B cell (primary cell): ENCODE results near the gene TNIP1. TPM values are rescaled to one million over a fixed set of nuclear protein-coding genes. Genes with fewer than 3 reads are reported as not detected.

Experiments
- ATAC-seq: fragments of 200-7000 bp; cut with Tn5 transposase; one replicate; pipeline ENCODE4 v1.10.0; 2021; ENCODE audit warnings: low read depth, mild to moderate bottlenecking, moderate number of reproducible peaks, moderate library complexity
- CTCF ChIA-PET: fragments of 350-600 bp; sonication (Branson Sonifier 250); formaldehyde crosslinking; loops from one replicate; lab custom pipeline; 2021; ENCODE audit warnings: antibody characterized with exemption, inconsistent platforms; lab: Charles Lee
- POLR2A ChIA-PET: fragments of 350-600 bp; sonication (Branson Sonifier 250); formaldehyde crosslinking; loops from one replicate; lab custom pipeline; 2021; ENCODE audit warnings: antibody characterized with exemption; lab: Charles Lee
- DNase-seq: peaks from one replicate; pipeline ENCODE4 v3.0.0; 2013
- H2AFZ ChIP-seq: 2 replicates; pipeline ENCODE4 v1.6.1; 2012; ENCODE audit warnings: mild to moderate bottlenecking, low read depth, low read length; ENCODE audit not compliant: insufficient read depth, poor library complexity, severe bottlenecking
- H3K27ac ChIP-seq, 2 donors: 1 replicate in 1 of 2; 2 replicates in 1 of 2; pipeline ENCODE4 v1.5.1; 2012 to 2013; ENCODE audit warnings: low read length in 2 of 2, mild to moderate bottlenecking in 2 of 2, moderate library complexity in 1 of 2
- H3K27me3 ChIP-seq, 4 experiments: fragments of 200-600 bp in 1 of 4; sonication (generic) in 1 of 4; replicated peaks in 1 of 4; 1 replicate in 2 of 4; 2 replicates in 2 of 4; pipeline versions ENCODE4 v1.6.1 to v1.7.0; 2013 to 2016; ENCODE audit warnings: low read length in 3 of 4, mild to moderate bottlenecking in 2 of 4, mixed read lengths in 1 of 4, moderate library complexity in 1 of 4; ENCODE audit not compliant: insufficient read depth in 4 of 4, control insufficient read depth in 3 of 4; ENCODE audit errors: control extremely low read depth in 1 of 4
- H3K36me3 ChIP-seq, 2 experiments: replicated peaks in 1 of 2; 1 replicate in 1 of 2; 2 replicates in 1 of 2; pipeline versions ENCODE4 v1.6.1 to v1.7.1; 2013; ENCODE audit warnings: low read length in 1 of 2; ENCODE audit not compliant: insufficient read depth in 2 of 2, control insufficient read depth in 1 of 2; ENCODE audit errors: control extremely low read depth in 1 of 2, extremely low read depth in 1 of 2
- H3K4me1 ChIP-seq, 2 donors: fragments of 200-600 bp in 1 of 2; sonication (generic) in 1 of 2; 1 replicate in 1 of 2; 2 replicates in 1 of 2; pipeline versions ENCODE4 v1.5.1 to v1.6.1; 2013 to 2017; ENCODE audit warnings: low read length in 2 of 2; ENCODE audit not compliant: control insufficient read depth in 2 of 2, insufficient read depth in 2 of 2
- H3K4me2 ChIP-seq: replicated peaks from 2 replicates; pipeline ENCODE3; 2012; ENCODE audit warnings: mild to moderate bottlenecking, low read depth, low read length; ENCODE audit not compliant: poor library complexity, severe bottlenecking
- H3K4me3 ChIP-seq, 5 experiments: fragments of 200-600 bp in 1 of 5; sonication (generic) in 1 of 5; 1 replicate in 3 of 5; 2 replicates in 2 of 5; pipeline versions ENCODE4 v1.5.1 to v1.7.0; 2011 to 2016; ENCODE audit warnings: low read length in 4 of 5, mild to moderate bottlenecking in 4 of 5, low read depth in 2 of 5, control low read depth in 1 of 5, moderate library complexity in 1 of 5; ENCODE audit not compliant: insufficient read depth in 1 of 5; ENCODE audit errors: control extremely low read depth in 1 of 5, extremely low read depth in 1 of 5
- H3K79me2 ChIP-seq: fragments of 200-600 bp; sonication (generic); one replicate; pipeline ENCODE4 v1.6.0; 2016; ENCODE audit warnings: low read length; ENCODE audit not compliant: control insufficient read depth, insufficient read depth
- H3K9ac ChIP-seq: fragments of 200-600 bp; sonication (generic); 2 replicates; pipeline ENCODE4 v1.6.1; 2017; ENCODE audit warnings: mild to moderate bottlenecking, low read length, moderate library complexity
- H3K9me3 ChIP-seq, 3 donors: one replicate each; pipeline versions ENCODE4 v1.6.1 to v1.7.1; 2013; ENCODE audit warnings: low read length in 2 of 3; ENCODE audit not compliant: control insufficient read depth in 2 of 3, insufficient read depth in 1 of 3; ENCODE audit errors: control extremely low read depth in 1 of 3
- H4K20me1 ChIP-seq: 2 replicates; pipeline ENCODE4 v1.6.0; 2012; ENCODE audit warnings: mild to moderate bottlenecking, low read length; ENCODE audit not compliant: insufficient read depth, control insufficient read depth, poor library complexity, severe bottlenecking
- H3K27ac Mint-ChIP-seq: one replicate; pipeline ENCODE4 v1.8.0; 2021; ENCODE audit warnings: mixed read lengths
- H3K27me3 Mint-ChIP-seq: one replicate; pipeline ENCODE4 v1.8.0; 2021; ENCODE audit warnings: mixed read lengths
- H3K4me1 Mint-ChIP-seq: one replicate; pipeline ENCODE4 v1.8.0; 2021; ENCODE audit warnings: mixed read lengths
- H3K4me3 Mint-ChIP-seq: one replicate; pipeline ENCODE4 v1.8.0; 2021; ENCODE audit warnings: mixed read lengths
- H3K9me3 Mint-ChIP-seq: one replicate; pipeline ENCODE4 v1.8.0; 2022; ENCODE audit warnings: mixed read lengths; ENCODE audit not compliant: insufficient read depth
- EZH2 ChIP-seq: IDR thresholded peaks from 2 replicates; pipeline ENCODE4 v1.6.1; 2012; ENCODE audit warnings: borderline replicate concordance, low read depth, mild to moderate bottlenecking, moderate library complexity, low read length; ENCODE audit not compliant: insufficient read depth, poor library complexity, severe bottlenecking
- WGBS: methylation state at CpG from one replicate; pipeline ENCODE4 v1.1.5; 2013; ENCODE audit warnings: missing lambda C conversion rate; ENCODE audit not compliant: insufficient coverage; 5-methylcytosine and 5-hydroxymethylcytosine counted together
- intact Hi-C: fragments of 100-400 bp; cut with micrococcal nuclease; formaldehyde crosslinking; loops from one replicate; pipeline ENCODE4 v1.10.0; 2022
- polyA plus RNA-seq: library from polyadenylated mRNA; depleted of rRNA; stranded (reverse); fragments of >200 nt; gene quantifications from 2 replicates; pipeline ENCODE4 v1.2.3, GENCODE V29; 2012
- total RNA-seq, 2 donors: library from RNA; stranded (reverse); fragments of 120-200 nt in 1 of 2; gene quantifications; 1 replicate in 1 of 2; 2 replicates in 1 of 2; pipeline versions ENCODE4 v1.2.3 to v1.2.4, GENCODE V29; 2013 to 2022
- TF ChIP-seq, protein P1 (sequence below): fragments of 200-600 bp; IDR thresholded peaks from one replicate; pipeline ENCODE4 v1.8.0; 2022; ENCODE audit warnings: antibody characterized with exemption, mild to moderate bottlenecking

The TNIP1 gene
- total and polyA plus RNA-seq, 2 donors (not counting 1 experiment from before 2014, with no cell fraction given), result 108 to 294 TPM

DNA sequence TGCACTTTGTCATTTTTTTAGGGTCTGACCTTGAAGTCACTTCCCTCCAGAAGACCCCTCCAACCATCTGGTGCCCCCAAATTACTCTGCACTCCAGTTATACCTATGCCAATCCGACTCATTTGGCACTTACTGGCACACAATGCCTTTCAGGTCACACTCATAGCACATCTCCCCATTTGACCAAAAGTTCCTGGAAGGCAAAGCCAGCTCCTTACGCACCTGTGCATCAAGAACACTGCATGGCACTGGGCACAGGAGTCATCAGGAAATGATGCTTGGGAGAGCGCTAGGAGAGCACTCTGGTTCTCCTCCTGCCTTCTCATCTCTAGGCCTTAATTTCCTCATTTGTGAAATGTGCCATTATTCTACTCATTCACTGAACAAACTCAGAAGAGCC lies 2.9 kb downstream of the TNIP1 start:
- peak overlapping the region in 1 of 2 donors; percentile 100 for H3K27ac ChIP-seq
- ChIA-PET POLR2A (interaction anchor here (0.8 to 1.2 kb wide), 3 partner anchors 8 to 63 kb away, joined by 3 to 6 read pairs (median 3); no protein-coding TSS in a partner anchor), CTCF (interaction anchor here (0.6 to 8.0 kb wide), 8 partner anchors 12 to 79 kb away, joined by 3 to 85 read pairs (median 5); partner anchors contain the start of gene ANXA6)
- peaks cover 98% of the 10 kb centered on the region for H3K79me2 ChIP-seq
- peak overlapping the region; percentile 88 for H3K27ac Mint-ChIP-seq
- intact Hi-C loops, result loop anchor here (1.0 kb wide), 3 partner anchors 9 to 37 kb away; no protein-coding TSS in a partner anchor
- H3K9me3 ChIP-seq, result peaks cover 0 to 3% (median 0%) of the 10 kb centered on the region in 3 donors
- DNase-seq (no peak), ATAC-seq (no peak)
- TF ChIP-seq EZH2, result no peak
- TF ChIP-seq, protein P1, sequence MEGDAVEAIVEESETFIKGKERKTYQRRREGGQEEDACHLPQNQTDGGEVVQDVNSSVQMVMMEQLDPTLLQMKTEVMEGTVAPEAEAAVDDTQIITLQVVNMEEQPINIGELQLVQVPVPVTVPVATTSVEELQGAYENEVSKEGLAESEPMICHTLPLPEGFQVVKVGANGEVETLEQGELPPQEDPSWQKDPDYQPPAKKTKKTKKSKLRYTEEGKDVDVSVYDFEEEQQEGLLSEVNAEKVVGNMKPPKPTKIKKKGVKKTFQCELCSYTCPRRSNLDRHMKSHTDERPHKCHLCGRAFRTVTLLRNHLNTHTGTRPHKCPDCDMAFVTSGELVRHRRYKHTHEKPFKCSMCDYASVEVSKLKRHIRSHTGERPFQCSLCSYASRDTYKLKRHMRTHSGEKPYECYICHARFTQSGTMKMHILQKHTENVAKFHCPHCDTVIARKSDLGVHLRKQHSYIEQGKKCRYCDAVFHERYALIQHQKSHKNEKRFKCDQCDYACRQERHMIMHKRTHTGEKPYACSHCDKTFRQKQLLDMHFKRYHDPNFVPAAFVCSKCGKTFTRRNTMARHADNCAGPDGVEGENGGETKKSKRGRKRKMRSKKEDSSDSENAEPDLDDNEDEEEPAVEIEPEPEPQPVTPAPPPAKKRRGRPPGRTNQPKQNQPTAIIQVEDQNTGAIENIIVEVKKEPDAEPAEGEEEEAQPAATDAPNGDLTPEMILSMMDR, result no peak
- no peaks in the 10 kb centered on the region for H3K9me3 Mint-ChIP-seq
- peak overlapping the region in 4 of 5 experiments; percentile 5 to 36 (median 20) for H3K4me3 ChIP-seq
- H3K27me3 ChIP-seq, result no peaks in the 10 kb centered on the region
- WGBS, result 49% methylated on average over 3 of the region's 3 CpGs
- peak overlapping the region; percentile 94 for H3K9ac ChIP-seq
- H2AFZ ChIP-seq, result no peak overlapping the region
- peaks cover 4 to 37% of the 10 kb centered on the region in 2 experiments for H3K36me3 ChIP-seq
- H3K4me2 ChIP-seq, result peak overlapping the region; percentile 87
- H3K4me1 Mint-ChIP-seq, result peaks cover 72% of the 10 kb centered on the region
- no peaks in the 10 kb centered on the region for H3K27me3 Mint-ChIP-seq
- peak overlapping the region; percentile 87 for H3K4me3 Mint-ChIP-seq
- H3K4me1 ChIP-seq, result peaks cover 61 to 68% of the 10 kb centered on the region in 2 donors
- peaks cover 77% of the 10 kb centered on the region for H4K20me1 ChIP-seq

DNA sequence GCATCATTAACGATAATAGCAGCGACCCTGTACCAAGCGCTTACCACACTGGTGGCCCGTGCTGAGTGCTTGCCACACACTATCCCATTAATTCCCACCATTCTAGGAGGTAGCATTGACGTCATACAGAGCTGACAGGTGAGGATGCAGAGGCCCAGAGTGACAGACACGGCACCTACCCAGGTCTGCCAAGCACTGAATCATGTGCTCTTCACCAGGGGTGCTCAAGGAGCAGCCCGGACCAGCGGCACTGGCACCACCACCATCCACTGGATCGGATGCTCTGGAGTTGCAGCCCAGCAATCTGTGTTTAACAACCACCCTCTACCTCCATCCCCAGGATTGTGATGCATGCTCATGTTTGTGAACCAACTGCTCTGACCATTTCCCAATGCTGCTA lies 3.4 kb downstream of the TNIP1 start:
- POLR2A ChIA-PET, result no interaction called here
- Histone ChIP-seq H3K9ac (peak overlapping the region; percentile 94), H3K4me3 (peak overlapping the region in 1 of 5 experiments; percentile 36), H3K79me2 (peaks cover 98% of the 10 kb centered on the region), H3K4me1 (peaks cover 56 to 63% of the 10 kb centered on the region in 2 donors), H4K20me1 (peaks cover 82% of the 10 kb centered on the region), H2AFZ (no peak overlapping the region), H3K36me3 (peaks cover 4 to 37% of the 10 kb centered on the region in 2 experiments), H3K4me2 (peak overlapping the region; percentile 87), H3K9me3 (peaks cover 0 to 3% (median 0%) of the 10 kb centered on the region in 3 donors), H3K27me3 (no peaks in the 10 kb centered on the region), H3K27ac (no peak overlapping the region)
- TF ChIP-seq, protein P1, result no peak
- no peak for TF ChIP-seq EZH2
- intact Hi-C loops, result no loop called here
- 93% methylated on average over 9 of the region's 9 CpGs for WGBS
- H3K4me1 Mint-ChIP-seq, result peaks cover 70% of the 10 kb centered on the region
- ATAC-seq, result no peak
- H3K9me3 Mint-ChIP-seq, result no peaks in the 10 kb centered on the region
- no peaks in the 10 kb centered on the region for H3K27me3 Mint-ChIP-seq
- CTCF ChIA-PET, result interaction anchor here (0.7 to 8.0 kb wide), 2 partner anchors 18 to 39 kb away, joined by 3 to 85 read pairs; no protein-coding TSS in a partner anchor
- no peak for DNase-seq
- peak overlapping the region; percentile 88 for H3K27ac Mint-ChIP-seq
- peak overlapping the region; percentile 87 for H3K4me3 Mint-ChIP-seq
